GM20431 (cell line): ENCODE measurements around the gene PIN1.

Source experiments
- in situ Hi-C: fragments of 300-500 bp; cut with MseI, MboI; formaldehyde crosslinking; loops from one replicate; pipeline ENCODE4 v1.15.0; 2020; ENCODE audit warnings: low sequenced_read_pairs; ENCODE audit not compliant: unreplicated experiment

The PIN1 gene

DNA sequence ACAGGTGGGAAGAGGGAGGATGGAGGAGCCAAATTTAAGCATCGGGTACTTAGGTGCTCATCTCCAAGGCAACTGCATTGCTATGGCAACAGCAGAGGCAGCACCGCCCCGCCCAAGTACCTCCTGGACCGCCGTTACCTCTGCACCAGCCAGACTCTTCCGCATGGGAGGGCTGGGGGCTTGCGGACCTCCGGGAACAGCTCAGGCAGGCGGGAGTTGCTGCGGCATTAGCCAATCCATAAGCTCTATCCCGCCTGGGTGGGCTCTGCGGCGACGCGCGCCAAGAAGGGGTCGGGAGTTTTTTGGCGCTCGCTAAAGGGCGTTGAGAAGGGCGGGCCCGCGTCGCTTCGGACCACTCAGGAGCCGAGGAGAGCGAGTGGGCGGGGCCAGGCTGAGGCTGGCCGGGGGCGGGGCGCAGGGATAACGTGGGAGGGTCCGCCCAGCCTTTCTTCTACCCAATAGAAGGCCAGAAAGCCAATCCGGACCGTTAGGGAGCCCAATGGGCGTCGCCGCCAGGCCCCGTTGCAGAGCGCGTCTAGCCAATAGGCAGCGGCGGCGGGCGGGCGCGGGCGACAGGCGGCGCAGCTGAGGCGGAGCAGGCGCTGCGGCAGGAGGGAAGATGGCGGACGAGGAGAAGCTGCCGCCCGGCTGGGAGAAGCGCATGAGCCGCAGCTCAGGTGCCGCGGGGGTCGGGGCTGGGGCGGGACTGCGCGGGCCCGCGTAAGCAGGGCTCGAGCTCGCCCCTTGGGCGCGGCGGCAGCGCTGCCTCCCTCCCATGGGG is at the start of gene PIN1:
Gene PIN1, plus strand, starts transcription at position 593 of the 781 bp plus-strand sequence. Its CDS starts 27 bp downstream, at position 620.
- in situ Hi-C loops, result no loop called here

DNA sequence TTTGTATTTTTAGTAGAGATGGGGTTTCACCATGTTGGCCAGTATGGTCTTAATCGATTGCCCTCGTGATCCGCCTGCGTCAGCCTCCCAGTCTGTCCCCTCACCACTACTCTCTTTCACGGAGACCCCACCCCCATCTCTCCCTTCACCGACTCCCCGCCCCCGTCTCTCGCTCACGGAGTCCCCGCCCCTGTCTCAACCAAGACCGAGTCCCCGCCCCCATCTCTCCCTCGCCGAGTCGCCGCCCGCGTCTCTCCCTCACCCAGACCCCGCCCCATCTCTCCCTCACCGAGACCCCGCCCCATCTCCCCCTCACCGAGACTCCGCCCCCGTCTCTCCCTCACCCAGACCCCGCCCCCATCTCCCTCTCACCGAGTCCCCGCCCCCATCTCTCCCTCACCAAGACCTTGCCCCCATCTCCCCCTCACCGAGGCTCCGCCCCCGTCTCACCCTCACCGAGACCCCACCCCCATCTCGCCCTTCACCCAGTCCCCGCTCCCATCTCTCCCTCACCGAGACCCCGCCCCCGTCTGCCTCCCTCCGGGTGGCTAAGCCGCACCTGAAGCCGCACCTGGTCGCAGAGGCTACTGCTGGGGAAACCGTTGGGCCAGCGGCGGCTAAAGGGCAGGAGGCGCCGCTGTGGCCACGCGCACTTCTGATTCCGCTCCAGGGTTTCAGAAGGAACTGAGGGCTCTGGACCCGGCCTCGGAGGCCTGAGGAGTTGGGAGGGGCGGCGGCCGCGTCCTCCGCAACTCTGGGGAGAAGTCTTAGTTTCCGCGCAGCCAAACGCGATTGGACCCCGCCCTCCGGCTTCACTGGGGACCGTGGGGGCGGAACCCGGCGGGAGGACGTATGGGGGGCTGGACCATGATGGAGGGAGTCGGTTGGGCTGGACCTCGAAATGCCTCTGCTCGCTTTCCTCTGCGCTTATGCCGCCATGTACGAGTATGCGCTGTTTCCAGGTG is 49.5 kb upstream of the PIN1 start:
- in situ Hi-C loops, result loop anchor here (25.0 kb wide), 2 partner anchors 473 to 648 kb away; partner anchors contain the start of genes OR7G3, ZNF317, ZNF559 and ZNF699

DNA sequence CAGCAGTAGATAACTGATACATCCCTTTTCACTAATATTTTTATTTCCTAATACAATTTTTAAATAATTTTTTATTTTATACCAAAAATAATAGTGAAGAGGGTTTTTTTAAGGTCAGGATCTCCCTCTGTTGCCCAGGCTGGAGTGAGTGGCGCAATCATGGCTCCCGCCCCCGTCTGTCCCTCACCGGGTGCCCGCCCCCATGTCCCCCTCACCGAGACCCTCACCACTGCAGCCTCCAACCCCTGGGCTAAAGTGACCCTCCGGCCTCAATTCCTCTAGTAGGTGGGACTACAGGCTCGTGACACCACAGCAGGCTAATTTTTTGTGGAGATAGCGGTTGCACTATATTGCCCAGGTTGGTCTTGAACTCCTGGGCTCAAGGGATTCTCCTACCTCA is 48.8 kb upstream of the PIN1 start:
- in situ Hi-C loops, result loop anchor here (25.0 kb wide), 2 partner anchors 474 to 649 kb away; partner anchors contain the start of genes OR7G3, ZNF317, ZNF559 and ZNF699

DNA sequence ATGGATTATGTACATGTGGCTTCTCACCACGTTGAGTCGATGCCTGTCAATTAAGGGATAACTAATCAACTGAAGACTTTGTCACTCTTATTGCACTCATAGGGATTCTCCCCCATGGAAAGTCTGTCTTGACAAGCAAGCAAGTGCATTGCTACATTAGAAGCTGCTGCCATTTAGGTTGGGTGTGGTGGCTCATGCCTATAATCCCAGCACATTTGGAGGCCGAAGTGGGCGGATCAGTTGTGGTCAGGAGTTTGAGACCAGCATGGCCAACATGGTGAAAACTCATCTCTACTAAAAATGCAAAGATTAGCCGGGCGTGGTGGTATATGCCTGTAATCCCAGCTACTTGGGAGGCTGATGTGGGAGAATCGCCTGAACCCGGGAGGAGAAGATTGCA is 48.3 kb upstream of the PIN1 start:
- in situ Hi-C loops, result loop anchor here (25.0 kb wide), 2 partner anchors 475 to 650 kb away; partner anchors contain the start of genes OR7G3, ZNF317, ZNF559 and ZNF699

DNA sequence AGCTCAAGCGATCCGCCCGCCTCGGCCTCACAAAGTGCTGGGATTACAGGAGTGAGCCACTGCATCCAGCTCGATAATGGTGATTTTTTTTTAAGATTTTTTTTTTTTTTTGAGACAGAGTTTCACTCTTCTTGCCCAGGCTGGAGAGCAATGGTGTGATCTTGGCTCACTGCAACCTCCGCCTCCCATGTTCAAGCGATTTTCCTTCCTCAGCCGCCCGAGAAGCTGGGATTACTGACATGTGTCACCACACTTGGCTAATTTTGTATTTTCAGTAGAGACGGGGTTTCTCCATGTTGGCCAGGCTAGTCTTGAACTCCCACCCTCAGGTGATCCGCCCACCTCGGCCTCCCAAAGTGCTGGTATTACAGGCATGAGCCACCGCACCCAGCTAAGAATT is 46.5 kb upstream of the PIN1 start:
- in situ Hi-C loops, result loop anchor here (25.0 kb wide), 2 partner anchors 476 to 651 kb away; partner anchors contain the start of genes OR7G3, ZNF317, ZNF559 and ZNF699

DNA sequence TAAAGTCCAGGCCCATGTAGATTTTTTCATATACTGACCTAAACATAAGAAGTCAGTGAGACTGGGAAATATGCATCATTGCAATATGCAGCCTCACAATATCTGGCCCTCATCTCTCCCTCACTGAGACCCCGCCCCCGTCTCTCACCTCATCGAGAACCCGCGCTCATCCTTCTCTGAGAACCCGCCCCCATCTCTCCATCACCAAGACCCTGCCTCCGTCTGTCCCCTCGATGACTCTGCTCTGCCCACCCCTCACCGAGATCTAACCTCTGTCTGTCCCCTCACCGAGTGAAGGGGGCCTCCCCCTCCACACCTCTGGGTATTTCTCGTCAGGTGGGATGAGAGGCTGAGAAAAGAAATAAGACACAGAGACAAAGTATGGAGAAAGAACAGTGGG is 46.1 kb upstream of the PIN1 start:
- in situ Hi-C loops, result loop anchor here (25.0 kb wide), 2 partner anchors 477 to 652 kb away; partner anchors contain the start of genes OR7G3, ZNF317, ZNF559 and ZNF699

DNA sequence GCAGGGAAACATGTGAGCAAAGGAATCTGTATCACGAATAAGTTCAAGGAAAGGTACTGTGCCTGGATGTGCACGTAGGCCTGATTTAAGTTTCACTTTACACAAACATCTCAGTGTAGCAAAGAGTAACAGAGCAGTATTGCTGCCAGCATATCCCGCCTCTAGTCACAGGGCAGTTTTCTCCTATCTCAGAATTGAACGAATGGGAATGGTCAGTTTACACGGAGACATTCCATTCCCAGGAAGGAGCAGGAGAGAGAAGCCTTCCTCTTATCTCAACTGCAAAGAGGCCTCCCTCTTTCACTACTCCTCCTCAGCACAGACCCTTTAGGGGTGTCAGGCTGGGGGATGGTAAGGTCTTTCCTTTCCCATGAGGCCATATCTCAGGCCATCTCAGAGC is 45.5 kb upstream of the PIN1 start:
- in situ Hi-C loops, result loop anchor here (25.0 kb wide), 2 partner anchors 477 to 652 kb away; partner anchors contain the start of genes OR7G3, ZNF317, ZNF559 and ZNF699

DNA sequence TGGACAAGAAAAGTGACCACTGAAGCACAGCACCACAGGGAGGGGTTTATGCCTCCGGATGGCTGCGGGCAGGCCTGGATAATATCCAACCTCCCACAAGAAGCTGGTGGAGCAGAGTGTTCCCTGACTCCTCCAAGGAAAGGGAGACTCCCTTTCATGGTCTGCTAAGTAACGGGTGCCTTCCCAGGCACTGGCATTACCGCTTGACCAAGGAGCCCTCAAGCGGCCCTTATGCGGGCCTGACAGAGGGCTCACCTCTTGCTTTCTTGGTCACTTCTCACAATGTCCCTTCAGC is 44.1 kb upstream of the PIN1 start:
- in situ Hi-C loops, result loop anchor here (10.0 to 25.0 kb wide), 4 partner anchors 166 to 654 kb away; partner anchors contain the start of genes OR7G3, ZNF317, ZNF559 and ZNF561

DNA sequence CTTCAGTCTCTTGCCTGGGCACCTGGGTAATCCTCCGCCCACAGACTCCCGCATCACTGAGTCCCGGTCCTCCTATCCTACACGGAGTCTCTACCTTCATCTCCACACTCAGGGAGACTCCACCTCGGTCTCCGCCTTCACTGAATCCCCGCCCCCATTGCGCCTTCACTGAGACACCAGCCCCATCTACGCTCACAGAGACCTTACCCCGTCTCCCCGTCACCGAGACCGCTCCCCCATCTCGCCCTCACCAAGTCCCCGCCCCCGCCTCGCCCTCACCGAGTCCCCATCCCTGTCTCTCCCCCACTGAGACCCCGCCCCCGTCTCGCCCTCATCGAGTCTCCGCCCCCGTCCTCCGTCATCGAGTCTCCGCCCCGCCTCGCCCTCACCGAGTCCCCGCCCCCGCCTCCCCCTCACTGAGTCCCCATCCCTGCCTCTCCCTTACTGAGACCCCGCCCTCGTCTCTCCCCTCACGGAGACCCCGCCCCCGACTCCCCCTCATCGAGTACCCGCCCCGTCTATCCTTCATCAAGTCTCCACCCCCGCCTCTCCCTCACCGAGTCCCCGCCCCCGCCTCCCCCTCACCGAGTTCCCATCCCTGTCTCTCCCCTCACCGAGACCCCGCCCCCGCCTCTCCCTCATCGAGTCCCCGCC is 43.4 kb upstream of the PIN1 start:
- in situ Hi-C loops, result loop anchor here (10.0 to 25.0 kb wide), 4 partner anchors 167 to 654 kb away; partner anchors contain the start of genes OR7G3, ZNF317, ZNF559 and ZNF561

DNA sequence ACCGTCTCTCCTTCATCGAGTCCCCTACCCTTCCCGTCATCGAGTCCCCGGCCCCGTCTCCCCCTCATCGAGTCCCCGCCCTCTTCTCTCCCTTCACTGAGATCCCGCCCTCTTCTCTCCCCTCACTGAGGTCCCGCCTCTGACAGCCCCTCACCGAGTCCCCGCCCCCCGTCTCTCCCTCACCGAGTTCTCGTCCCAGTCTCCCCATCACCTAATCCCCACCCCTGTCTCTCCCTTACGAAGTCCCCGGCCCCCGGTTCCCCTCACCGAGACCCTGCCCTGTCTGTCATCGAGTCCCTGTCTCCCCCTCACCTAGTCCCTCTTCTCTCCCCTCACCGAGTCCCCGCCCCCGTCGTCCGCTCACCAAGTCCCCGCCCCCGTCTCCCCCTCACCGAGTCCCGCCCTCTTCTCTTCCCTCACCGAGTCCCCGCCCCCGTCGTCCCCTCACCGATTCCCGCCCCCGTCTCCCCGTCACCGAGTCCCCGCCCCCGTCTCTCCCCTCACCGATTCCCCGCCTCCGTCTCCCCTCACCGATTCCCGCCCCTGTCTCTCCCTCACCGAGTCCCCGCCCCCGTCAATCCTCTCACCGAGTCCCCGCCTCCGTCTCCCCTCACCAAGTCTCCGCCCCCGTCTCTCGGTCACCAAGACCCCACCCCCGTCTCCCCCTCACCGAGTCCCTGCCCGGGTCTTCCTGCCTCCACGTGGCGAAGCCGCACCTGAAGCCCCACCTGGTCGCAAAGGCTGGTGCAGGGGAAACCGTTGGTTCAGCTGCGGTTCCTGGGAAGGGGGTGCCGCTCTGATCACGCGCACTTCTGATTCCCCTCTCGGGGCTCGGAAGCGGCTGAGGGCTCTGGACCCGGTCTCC is 42.7 kb upstream of the PIN1 start:
- in situ Hi-C loops, result loop anchor here (10.0 to 25.0 kb wide), 4 partner anchors 168 to 655 kb away; partner anchors contain the start of genes OR7G3, ZNF317, ZNF559 and ZNF561

DNA sequence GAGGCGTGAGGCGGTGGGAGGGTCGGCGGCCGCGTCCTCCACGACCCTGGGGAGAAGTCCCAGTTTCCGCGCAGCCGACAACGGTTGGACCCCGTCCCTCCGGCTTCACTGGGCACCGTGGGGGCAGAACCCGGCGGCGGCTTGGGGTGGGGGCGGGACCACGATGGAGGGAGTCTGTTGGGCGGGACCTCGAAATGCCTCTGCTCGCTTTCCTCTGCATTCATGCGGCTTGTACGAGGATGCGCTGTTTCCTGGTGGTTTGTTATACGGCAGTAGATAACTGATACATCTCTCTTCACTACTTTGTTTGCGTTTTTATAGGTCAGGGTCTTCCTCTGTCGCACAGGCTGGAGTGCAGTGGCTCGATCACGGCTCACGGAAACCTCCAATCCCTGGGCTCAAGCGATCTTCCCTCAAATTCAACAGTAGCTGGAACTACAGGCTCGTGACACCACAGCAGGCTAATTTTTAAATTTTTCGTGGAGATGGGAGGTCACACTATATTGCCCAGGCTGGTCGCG is 42.0 kb upstream of the PIN1 start:
- in situ Hi-C loops, result loop anchor here (10.0 to 25.0 kb wide), 4 partner anchors 168 to 656 kb away; partner anchors contain the start of genes OR7G3, ZNF317, ZNF559 and ZNF561

DNA sequence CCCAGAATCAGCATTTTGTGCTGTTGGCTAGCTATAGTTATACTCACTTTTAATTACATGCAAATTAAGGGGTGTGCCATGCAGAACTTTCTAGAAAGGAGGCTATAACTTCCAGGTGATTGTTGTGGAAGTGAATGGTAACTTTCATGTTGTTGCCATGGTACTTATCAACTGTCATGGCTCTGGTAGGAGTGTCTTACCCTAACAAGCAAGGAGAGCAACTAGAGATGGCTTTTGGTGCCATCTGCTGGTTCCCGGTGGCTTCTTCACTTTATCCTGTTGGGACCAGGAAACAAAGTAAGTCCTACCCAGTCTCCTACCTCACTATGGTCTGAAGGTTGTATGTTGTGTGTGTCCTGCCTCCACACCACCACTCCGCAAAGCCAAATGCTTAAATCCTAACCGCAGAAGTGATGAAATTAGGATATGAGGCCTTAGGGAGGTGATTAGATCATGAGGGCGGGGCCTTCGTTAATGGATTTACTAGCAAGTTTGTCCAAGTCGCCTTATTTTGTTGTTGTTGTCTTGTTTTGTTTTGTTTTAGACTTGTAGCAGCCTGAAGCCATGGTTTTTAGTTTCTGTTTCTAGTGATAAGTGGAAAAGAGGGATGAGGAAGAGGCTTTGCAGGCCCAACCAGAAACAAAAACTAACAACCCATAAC is 38.9 kb upstream of the PIN1 start:
- in situ Hi-C loops, result loop anchor here (10.0 to 25.0 kb wide), 4 partner anchors 171 to 659 kb away; partner anchors contain the start of genes OR7G3, ZNF317, ZNF559 and ZNF561

DNA sequence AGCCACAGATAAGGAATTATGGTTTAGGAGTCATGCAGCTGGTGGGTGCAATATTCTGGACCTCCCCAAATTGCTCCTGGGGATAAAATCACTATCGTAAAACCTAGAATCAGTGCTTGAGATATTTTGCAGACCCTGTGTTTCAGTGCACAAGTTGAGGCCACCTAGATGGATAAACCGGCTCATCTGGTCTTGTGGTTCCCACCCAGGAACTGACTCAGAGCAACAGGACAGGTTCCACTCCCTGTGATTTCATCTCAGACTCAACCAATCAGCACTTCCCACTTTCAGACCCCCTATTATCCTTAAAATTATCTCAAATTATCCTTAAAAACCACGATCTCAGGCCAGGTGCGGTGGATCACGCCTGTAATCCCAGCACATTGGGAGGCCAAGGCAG is 37.2 kb upstream of the PIN1 start:
- in situ Hi-C loops, result loop anchor here (10.0 to 25.0 kb wide), 4 partner anchors 173 to 661 kb away; partner anchors contain the start of genes OR7G3, ZNF317, ZNF559 and ZNF561

DNA sequence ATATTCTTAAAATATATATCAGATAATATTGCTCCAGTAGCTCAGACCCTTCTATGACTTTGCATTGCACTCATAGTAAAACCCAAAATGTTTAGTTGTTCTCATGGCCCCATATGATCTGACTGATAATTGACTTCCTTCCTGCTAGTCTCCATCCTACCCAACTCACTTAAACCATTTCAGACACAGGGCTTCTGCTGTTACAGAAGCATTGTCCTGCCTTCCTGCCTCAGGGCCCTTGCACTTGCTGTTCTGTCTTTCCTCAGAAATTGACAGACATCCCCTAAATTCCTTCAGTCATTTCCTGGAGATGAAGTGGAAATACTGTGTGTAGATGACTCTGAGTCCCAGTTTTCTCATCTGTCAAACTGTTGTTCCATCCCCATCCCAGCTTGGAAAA is 36.0 kb upstream of the PIN1 start:
- in situ Hi-C loops, result loop anchor here (10.0 to 25.0 kb wide), 4 partner anchors 174 to 662 kb away; partner anchors contain the start of genes OR7G3, ZNF317, ZNF559 and ZNF561

DNA sequence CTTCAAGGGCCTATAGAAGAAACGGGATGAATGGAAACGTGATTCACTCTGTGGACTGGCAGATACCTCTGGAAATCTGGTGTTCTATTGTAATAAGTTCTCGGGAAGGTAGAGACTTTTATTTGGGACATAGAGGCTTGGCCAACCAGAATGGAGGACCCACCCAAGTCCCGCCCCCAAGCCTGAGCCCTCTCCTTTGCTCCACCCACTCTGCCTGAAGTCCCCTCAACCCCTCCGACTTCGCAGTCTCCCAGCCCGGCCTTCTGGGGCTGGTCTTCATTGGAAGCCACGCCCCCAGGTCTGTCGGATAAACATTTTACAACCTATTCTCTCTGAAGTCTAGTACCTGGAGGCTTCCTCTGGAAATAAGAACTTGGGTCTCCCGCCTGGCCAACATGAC is 33.1 kb upstream of the PIN1 start:
- in situ Hi-C loops, result no loop called here

DNA sequence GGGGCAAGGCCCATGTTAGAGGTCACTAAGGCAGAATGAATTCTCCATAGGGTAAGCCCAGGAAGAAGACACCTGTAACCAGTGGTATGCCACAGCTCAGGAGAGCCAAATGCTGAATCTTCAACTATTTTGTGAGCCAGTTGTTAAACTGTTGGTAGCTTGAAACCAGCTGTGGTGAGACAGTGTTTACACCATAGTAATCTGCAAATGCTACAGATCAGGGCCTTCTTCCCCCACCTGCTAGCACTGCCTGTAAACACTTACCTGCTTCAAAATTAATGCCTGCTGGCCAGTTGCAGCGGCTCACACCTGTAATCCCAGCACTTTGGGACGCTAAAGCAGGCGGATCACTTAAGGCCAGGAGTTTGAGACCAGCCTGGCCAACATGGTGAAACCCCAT is 28.3 kb upstream of the PIN1 start:
- in situ Hi-C loops, result no loop called here
